ENCODE measurements around the gene MFAP2. TPM values are rescaled to one million over a fixed set of nuclear protein-coding genes. Genes with fewer than 3 reads are reported as not detected.
"Not testable (repeated sequence)": the region's sequence is repeated elsewhere in the genome, so short reads cannot be mapped to it uniquely, and the experiment has no call there.

The MFAP2 gene
- total and polyA plus RNA-seq, 2 of the 8 experiments (the other 6 are each of a cell fraction or from before 2014, with no cell fraction given) = 172 to 326 TPM

DNA sequence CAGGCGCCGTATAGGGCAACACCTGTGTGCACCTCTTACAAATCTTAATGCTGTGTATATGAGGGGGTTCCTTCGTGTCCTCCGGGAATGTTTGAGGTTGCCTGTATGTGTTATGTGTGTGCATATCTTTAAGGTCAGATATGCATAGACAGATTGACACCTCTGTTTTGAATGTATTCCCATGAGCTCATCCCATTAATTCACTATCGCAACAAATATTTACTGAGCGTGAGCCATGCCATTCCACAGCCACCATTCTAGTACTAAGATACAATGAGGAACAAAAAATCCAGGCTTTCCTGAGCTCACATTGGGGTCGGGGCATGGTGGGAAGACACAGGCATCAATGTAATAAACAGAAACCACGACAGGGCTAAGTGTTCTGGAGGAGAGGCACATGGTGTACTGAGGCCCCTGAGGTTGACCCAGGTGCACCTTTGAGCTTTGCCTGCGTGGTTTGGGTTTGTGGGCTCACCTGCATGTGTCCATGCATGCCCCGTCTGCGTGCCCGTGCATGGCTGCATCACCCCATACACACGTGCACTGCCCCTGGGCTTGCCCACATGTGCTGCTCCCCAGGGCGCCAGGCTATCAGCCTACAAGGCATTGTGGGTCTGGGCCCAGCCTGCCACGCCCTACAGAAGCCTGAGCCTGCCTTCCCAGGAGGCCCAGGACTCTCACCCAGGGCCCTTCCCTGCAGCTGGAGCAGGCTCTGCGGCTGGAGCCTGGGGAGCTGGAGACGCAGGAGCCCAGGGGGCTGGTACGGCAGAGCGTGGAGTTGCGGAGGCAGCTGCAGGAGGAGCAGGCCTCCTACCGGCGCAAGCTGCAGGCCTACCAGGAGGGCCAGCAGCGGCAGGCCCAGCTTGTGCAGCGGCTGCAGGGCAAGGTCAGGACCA, 51.0 kb downstream of the MFAP2 start:
- H2BK20ac ChIP-seq (ENCODE audit: low read length); H3K9ac ChIP-seq (replicated peaks in 1 of 4; ENCODE audit: extremely low read depth in 1 of 4, low read depth in 3 of 4, low read length in 3 of 4); H3K56ac ChIP-seq (replicated peaks; ENCODE audit: insufficient read length, low read depth, low read length); H3K18ac ChIP-seq (ENCODE audit: extremely low read depth, low read length); H2AFZ ChIP-seq (ENCODE audit: low read length); H4K91ac ChIP-seq (replicated peaks; ENCODE audit: insufficient read length, low read length); H3K4ac ChIP-seq (replicated peaks; ENCODE audit: insufficient read length, low read depth, low read length); H3K4me3 ChIP-seq (ENCODE audit: extremely low read depth in 1 of 4, insufficient read depth in 2 of 4, low read depth in 3 of 4, low read length in 4 of 4); H3K14ac ChIP-seq (ENCODE audit: insufficient read length); H4K5ac ChIP-seq (ENCODE audit: insufficient read length, low read depth, low read length); H2BK15ac ChIP-seq (ENCODE audit: low read length); H3K9me3 ChIP-seq (ENCODE audit: insufficient read depth in 2 of 2, low read depth in 1 of 2, low read length in 1 of 2); H3K27ac ChIP-seq (ENCODE audit: low read depth, low read length); H3K4me2 ChIP-seq (ENCODE audit: insufficient read depth in 1 of 2, low read depth in 2 of 2, low read length in 2 of 2); FAIRE-seq; H3K79me2 ChIP-seq (ENCODE audit: control insufficient read depth in 1 of 2, insufficient read depth in 2 of 2, low read length in 2 of 2); H3K23ac ChIP-seq (ENCODE audit: insufficient read length); H2BK12ac ChIP-seq (ENCODE audit: low read depth, low read length); H3K23me2 ChIP-seq (ENCODE audit: low read depth, low read length); H2AK5ac ChIP-seq (ENCODE audit: low read depth, low read length); H2BK5ac ChIP-seq (ENCODE audit: low read depth, low read length); H2BK120ac ChIP-seq (replicated peaks; ENCODE audit: low read depth, low read length); H3K27me3 ChIP-seq (replicated peaks in 1 of 4; ENCODE audit: control insufficient read depth in 3 of 4, extremely low read depth in 1 of 4, insufficient read depth in 3 of 4, low read length in 3 of 4); DNase-seq (ENCODE audit: low read depth in 1 of 2, low spot score in 2 of 2): not testable (repeated sequence)
- WGBS, 2 experiments (ENCODE audit: extremely low coverage in 1 of 2, insufficient coverage in 1 of 2, insufficient read length in 1 of 2, insufficient replicate concordance in 2 of 2, low coverage in 1 of 2, low lambda C conversion rate in 2 of 2, missing lambda C conversion rate in 1 of 2) = 90% methylated on average over 22 of the region's 24 CpGs; no CpG with 5 or more reads in 1 of the 2 experiments
- peaks cover 19% of the 10 kb centered on the region for H3K79me1 ChIP-seq (ENCODE audit: low read depth, low read length)
- 0 out of 2 replicates have a peak overlapping the region, but pooled peaks have one; percentile 51 for H4K8ac ChIP-seq (ENCODE audit: extremely low read depth, insufficient read depth, low read length)
- ChIA-PET CTCF (ENCODE audit: partially characterized antibody) (interaction anchor here (0.8 to 3.5 kb wide), 18 partner anchors 8 to 320 kb away, joined by 3 to 22 read pairs (median 6); partner anchors contain the start of gene CROCC), POLR2A (ENCODE audit: partially characterized antibody) (interaction anchor here (1.3 to 1.9 kb wide), 4 partner anchors 15 to 84 kb away, joined by 3 to 15 read pairs (median 3); no protein-coding TSS in a partner anchor)
- H3K36me3 ChIP-seq (ENCODE audit: control insufficient read depth in 2 of 4, insufficient read depth in 4 of 4, low read length in 3 of 4) = peaks cover 0 to 10% (median 7%) of the 10 kb centered on the region in 4 experiments; a peak in 2 of 8 replicates
- H3K4me1 ChIP-seq (replicated peaks in 1 of 4; ENCODE audit: control insufficient read depth in 3 of 4, insufficient read depth in 4 of 4, low read length in 3 of 4) = peaks cover 0 to 13% (median 7%) of the 10 kb centered on the region in 4 experiments; a peak in 5 of 7 replicates
- peaks cover 2 to 17% of the 10 kb centered on the region in 2 experiments for H4K20me1 ChIP-seq (replicated peaks in 1 of 2; ENCODE audit: control insufficient read depth in 1 of 2, insufficient read depth in 2 of 2, low read length in 2 of 2)
